Suprapubic skin (tissue), 4 donors: ENCODE data around the gene TRIP12.

Experiments
- EP300 ChIP-seq: sonication (generic); formaldehyde crosslinking; IDR thresholded peaks from one replicate; pipeline ENCODE4 v1.6.1; 2017; ENCODE audit warnings: antibody characterized with exemption
- POLR2A ChIP-seq, 2 donors: fragments of 450-650 bp; IDR thresholded peaks; one replicate each; pipeline ENCODE4 v1.6.1; 2017; ENCODE audit warnings: antibody characterized with exemption in 2 of 2, mild to moderate bottlenecking in 2 of 2, moderate library complexity in 2 of 2
- POLR2AphosphoS5 ChIP-seq, 3 donors: sonication (generic); formaldehyde crosslinking; IDR thresholded peaks; one replicate each; pipeline ENCODE4 v1.6.1; 2017; ENCODE audit warnings: antibody characterized with exemption in 3 of 3
- TF ChIP-seq, protein P1 (sequence below), 2 donors: fragments of 200-600 bp in 1 of 2; fragments of 450-650 bp in 1 of 2; sonication (generic) in 1 of 2; IDR thresholded peaks; one replicate each; pipeline ENCODE4 v1.5.1; 2016 to 2019; ENCODE audit warnings: antibody characterized with exemption in 2 of 2, mild to moderate bottlenecking in 1 of 2, moderate library complexity in 1 of 2

DNA sequence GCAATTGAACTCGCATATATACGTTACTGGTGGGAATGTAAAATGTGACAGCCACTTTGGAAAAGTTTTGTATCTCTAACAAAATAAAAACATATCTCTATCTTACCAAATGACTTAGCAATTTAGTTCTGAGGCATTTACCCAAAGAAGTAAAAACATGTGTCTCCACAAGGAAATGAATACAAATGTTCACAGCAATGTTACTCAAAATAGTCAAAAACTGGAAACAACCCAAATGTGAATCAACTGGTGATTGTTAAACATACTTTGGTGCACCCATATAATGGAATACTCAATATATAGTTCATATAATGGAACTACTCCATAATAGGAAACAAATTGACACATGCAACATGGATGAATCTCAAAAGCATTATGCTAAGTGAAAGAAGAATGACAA lies 137.0 kb downstream of the TRIP12 start:
- TF ChIP-seq, protein P1, sequence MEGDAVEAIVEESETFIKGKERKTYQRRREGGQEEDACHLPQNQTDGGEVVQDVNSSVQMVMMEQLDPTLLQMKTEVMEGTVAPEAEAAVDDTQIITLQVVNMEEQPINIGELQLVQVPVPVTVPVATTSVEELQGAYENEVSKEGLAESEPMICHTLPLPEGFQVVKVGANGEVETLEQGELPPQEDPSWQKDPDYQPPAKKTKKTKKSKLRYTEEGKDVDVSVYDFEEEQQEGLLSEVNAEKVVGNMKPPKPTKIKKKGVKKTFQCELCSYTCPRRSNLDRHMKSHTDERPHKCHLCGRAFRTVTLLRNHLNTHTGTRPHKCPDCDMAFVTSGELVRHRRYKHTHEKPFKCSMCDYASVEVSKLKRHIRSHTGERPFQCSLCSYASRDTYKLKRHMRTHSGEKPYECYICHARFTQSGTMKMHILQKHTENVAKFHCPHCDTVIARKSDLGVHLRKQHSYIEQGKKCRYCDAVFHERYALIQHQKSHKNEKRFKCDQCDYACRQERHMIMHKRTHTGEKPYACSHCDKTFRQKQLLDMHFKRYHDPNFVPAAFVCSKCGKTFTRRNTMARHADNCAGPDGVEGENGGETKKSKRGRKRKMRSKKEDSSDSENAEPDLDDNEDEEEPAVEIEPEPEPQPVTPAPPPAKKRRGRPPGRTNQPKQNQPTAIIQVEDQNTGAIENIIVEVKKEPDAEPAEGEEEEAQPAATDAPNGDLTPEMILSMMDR (IDR thresholded peaks at IDR 0.05), result no peak
- TF ChIP-seq POLR2AphosphoS5 (IDR thresholded peaks at IDR 0.05), result no peak
- TF ChIP-seq POLR2A (IDR thresholded peaks at IDR 0.05), result no peak
- TF ChIP-seq EP300, result no peak
